VCaP (cell line): Measurements from ENCODE around the gene AOAH.

ENCODE experiments used
- H3K27ac ChIP-seq: fragments of 450-650 bp; 2 replicates; pipeline ENCODE4 v1.5.1; 2017
- CTCF ChIP-seq: fragments of 450-650 bp; conservative IDR thresholded peaks from 2 replicates; pipeline ENCODE4 v1.5.1; 2017; ENCODE audit warnings: mild to moderate bottlenecking, moderate library complexity

The AOAH gene

DNA sequence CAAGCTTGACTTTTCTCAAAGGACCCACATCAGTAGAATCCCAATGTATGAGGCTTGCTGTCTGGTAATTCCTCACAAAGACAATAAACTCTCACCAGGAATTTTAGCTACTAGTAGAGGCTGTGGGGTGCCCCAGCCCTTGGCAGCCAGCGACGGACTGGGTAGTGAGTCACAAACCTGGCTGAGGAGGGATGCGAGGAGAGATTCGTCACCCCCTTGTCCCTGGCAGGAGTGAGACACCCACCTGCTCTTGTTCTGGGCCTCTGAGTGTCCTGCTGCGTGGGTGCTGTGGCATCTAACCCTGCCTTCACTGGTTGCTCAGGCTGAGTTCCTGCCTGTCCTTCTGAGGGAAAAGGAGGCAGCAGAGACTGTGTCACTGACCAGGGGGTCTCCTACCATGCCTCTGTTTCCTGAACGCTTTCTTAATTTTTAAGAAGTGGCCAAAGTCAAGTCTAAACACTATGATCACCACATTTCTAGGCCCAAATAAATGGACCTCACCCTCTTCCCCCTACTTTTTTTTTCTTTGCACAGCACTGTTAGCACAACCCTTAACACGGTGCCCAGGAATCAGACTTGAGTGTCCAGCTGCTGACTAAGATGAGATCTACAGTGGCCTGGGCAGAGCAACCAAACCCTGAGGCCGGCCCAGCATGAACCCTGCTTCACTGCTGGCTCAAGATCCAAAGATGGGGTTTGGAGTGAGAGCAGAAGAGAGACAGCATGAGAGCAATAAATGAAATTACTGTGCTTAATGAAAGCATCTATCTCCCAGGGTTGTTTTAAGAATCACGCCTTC is 188.2 kb downstream of the AOAH start:
- H3K27ac ChIP-seq: no peak overlapping the region
- TF ChIP-seq CTCF: no peak

DNA sequence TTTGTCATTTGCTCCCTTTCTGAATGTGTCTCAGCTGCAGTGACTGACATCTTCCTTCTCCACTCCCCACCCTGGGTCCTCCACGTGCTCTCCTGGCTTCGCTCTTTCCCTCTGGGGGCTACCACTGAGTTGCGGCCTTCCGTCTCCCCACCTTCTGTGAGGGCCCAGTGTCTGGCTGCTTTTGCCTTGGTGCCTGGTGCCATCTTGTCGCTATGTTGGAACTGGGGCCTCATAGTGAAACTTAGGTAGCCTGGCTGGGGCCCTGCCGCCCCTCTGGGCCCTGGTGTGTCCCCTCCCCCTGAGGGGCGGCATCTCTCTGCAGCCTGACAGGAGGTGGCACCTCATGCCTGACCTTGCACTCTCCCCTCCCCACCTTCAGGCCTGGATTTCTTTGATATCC is 190.6 kb downstream of the AOAH start:
- no peak overlapping the region for H3K27ac ChIP-seq

DNA sequence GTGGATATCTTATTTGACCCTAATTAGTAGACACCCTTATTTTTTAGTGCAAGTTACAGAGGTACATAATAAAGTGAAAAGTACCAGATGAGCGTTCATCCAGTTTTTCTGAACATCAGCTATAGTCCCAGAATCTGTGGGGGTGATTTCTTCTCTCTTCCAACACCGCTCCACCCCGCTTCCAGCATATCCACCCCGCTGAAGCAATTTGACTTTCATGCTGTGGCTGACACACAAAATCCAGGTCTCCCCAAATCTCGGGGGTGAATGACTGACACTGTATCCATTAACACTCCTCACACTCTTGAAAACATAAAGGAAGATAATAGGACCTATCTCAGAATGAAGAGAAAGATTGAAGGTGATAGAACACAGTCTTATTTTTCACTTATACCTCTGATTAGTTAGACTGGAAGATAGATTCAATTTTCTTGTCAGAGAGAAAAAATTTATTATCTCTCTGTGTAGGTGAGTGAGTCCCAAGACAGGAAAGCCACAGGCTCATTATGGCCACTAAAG is 191.3 kb downstream of the AOAH start:
- no peak overlapping the region for H3K27ac ChIP-seq
- no peak for TF ChIP-seq CTCF

More for the DNA sequence above, 190.6 kb downstream of the AOAH start:
- TF ChIP-seq CTCF: no peak

DNA sequence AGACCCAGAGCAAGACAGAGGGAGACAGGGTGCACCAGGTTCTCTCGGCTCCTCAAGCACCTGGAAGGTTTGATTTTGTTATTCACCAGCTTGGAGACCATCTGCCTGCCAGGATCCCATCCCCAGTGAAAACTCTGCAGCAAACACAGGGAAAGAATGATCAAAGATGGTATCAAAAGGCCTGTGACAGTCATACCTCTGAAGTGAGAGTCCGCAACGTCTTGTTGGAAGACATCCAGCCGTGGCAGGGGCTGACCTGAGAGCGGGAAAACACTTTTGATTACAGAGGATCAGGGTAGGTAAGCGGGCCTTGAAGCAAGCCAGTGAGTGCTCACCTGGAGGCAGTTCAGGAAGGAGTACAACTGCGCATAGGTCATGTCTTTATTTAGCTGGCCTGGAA is 192.3 kb downstream of the AOAH start:
- TF ChIP-seq CTCF: no peak

DNA sequence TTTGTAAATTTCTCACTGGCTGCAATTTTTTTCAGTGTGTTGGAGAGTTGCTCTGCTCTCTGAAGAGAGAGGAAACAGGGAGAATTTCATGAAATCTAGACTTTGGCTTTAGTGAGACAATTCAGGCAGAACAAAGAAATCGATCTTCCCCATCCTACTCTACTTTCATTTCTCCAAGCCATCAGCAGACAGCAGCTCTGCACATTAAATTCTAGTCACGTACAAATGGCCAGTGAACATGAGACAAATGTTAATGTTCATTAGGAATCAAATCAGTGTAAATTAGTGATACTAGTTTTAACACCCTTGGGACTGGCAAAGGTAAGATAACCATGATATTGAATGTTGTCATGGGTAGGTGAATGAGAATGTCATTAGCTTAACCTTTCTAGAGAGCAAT is 193.8 kb downstream of the AOAH start:
- H3K27ac ChIP-seq: no peak overlapping the region

More for the DNA sequence above, 192.3 kb downstream of the AOAH start:
- H3K27ac ChIP-seq: no peak overlapping the region

GRCh38 chr7:36527549-36527913 is 196.8 kb downstream of the AOAH start:
- no peak overlapping the region for H3K27ac ChIP-seq

More for the DNA sequence above, 193.8 kb downstream of the AOAH start:
- no peak for TF ChIP-seq CTCF

More at GRCh38 chr7:36527549-36527913, 196.8 kb downstream of the AOAH start:
- TF ChIP-seq CTCF: no peak
